HG03045 (cell line): ENCODE data around the gene GPR146.
A peak's percentile ranks its signal among the peaks of the same experiment; 100 is the strongest.
"Not testable (repeated sequence)": the region's sequence is repeated elsewhere in the genome, so short reads cannot be mapped to it uniquely, and the experiment has no call there.

Experiments
- ATAC-seq: cut with Tn5 transposase; IDR thresholded peaks from one replicate; pipeline ENCODE4 v1.9.1; 2021; ENCODE audit warnings: mild to moderate bottlenecking, moderate library complexity; ENCODE audit not compliant: unreplicated experiment

Gene GPR146

GRCh38 chr7:1074018-1074417 lies 29.7 kb downstream of the GPR146 start:
- ATAC-seq = not testable (repeated sequence)

GRCh38 chr7:1074593-1075431 lies 30.5 kb downstream of the GPR146 start:
- ATAC-seq = no peak

- no peak for ATAC-seq
These were observed 32.1 kb downstream of the GPR146 start for GRCh38 chr7:1076184-1077072.

GRCh38 chr7:1078519-1078918 lies 34.2 kb downstream of the GPR146 start:
- no peak for ATAC-seq

- no peak for ATAC-seq
These were observed 34.6 kb downstream of the GPR146 start for GRCh38 chr7:1078985-1079384.

- no peak for ATAC-seq
These were observed 35.2 kb downstream of the GPR146 start for GRCh38 chr7:1079546-1079945.

GRCh38 chr7:1080252-1080920 lies 36.0 kb downstream of the GPR146 start:
- no peak for ATAC-seq

GRCh38 chr7:1080921-1081255 lies 36.5 kb downstream of the GPR146 start:
- no peak for ATAC-seq

- no peak for ATAC-seq
These were observed 37.0 kb downstream of the GPR146 start for GRCh38 chr7:1081336-1081735.

- ATAC-seq = no peak
These were observed 37.6 kb downstream of the GPR146 start for GRCh38 chr7:1081931-1082401.

GRCh38 chr7:1083729-1084657 lies 39.6 kb downstream of the GPR146 start:
- no peak for ATAC-seq

GRCh38 chr7:1085266-1085665 lies 40.9 kb downstream of the GPR146 start:
- ATAC-seq = no peak

- ATAC-seq = no peak
These were observed 41.6 kb downstream of the GPR146 start for GRCh38 chr7:1085910-1086421.

- ATAC-seq = peak; percentile 66
These were observed 42.5 kb downstream of the GPR146 start for GRCh38 chr7:1086588-1087464.

GRCh38 chr7:1087465-1087814 lies 43.1 kb downstream of the GPR146 start:
- ATAC-seq = no peak

- ATAC-seq = no peak
These were observed 43.9 kb downstream of the GPR146 start, which contains the start of gene GPER1 for GRCh38 chr7:1087952-1088920. Gene GPER1 (plus strand): TSS chr7:1088113. CDS start chr7:1091729, 3,616 bp downstream.

- no peak for ATAC-seq
These were observed 45.9 kb downstream of the GPR146 start for GRCh38 chr7:1090236-1090635.
